ENCODE data around the gene CAPN12.

DNA sequence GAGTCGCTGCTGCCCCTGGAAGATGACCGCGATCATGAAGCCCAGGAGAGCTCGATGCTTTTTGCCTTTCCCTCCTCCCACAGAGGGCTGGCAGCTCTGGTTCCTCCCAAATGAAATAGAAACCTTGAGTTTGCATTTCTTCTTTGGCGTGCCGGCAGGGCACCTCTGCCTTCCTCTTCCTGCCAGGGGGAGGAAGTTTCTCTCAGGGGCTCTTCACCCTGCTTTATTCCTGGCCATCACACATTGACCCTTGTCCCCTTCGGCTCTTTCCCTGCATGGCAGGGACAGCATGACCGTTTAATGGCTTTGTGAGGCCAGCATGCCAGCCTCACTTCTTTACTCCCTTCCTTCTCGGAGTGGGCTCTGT, 49.0 kb downstream of the CAPN12 start:
- TF ChIP-seq, protein P1, sequence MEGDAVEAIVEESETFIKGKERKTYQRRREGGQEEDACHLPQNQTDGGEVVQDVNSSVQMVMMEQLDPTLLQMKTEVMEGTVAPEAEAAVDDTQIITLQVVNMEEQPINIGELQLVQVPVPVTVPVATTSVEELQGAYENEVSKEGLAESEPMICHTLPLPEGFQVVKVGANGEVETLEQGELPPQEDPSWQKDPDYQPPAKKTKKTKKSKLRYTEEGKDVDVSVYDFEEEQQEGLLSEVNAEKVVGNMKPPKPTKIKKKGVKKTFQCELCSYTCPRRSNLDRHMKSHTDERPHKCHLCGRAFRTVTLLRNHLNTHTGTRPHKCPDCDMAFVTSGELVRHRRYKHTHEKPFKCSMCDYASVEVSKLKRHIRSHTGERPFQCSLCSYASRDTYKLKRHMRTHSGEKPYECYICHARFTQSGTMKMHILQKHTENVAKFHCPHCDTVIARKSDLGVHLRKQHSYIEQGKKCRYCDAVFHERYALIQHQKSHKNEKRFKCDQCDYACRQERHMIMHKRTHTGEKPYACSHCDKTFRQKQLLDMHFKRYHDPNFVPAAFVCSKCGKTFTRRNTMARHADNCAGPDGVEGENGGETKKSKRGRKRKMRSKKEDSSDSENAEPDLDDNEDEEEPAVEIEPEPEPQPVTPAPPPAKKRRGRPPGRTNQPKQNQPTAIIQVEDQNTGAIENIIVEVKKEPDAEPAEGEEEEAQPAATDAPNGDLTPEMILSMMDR (IDR thresholded peaks at IDR 0.05; ENCODE audit: low read depth, low read length), result no peak
- no peak for TF ChIP-seq EZH2phosphoT487 (IDR thresholded peaks at IDR 0.05; ENCODE audit: low read depth)
